ENCODE results near the gene OR2AT4. TPM values are rescaled to one million over a fixed set of nuclear protein-coding genes. Genes with fewer than 3 reads are reported as not detected.
"Not testable (repeated sequence)": the region's sequence is repeated elsewhere in the genome, so short reads cannot be mapped to it uniquely, and the experiment has no call there.

The OR2AT4 gene
- total RNA-seq, 1 donor from 2014 or later, result not detected

DNA sequence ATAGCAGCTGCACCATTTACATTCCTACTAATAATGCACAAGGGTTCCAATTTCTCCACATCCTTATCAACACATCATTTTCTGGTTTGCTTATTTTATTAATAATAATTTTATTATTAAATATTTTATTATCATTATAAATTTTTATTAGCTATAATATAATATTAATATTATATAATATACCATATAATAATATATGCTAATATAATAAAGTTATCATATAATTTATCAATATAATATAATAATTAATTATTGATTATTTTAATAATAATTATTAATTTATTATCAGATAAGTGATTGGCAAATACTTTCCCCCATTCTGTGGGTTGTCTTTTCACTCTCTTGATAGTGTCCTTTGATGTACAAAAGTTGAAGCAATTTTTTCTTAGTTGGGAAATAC lies 27.7 kb downstream of the OR2AT4 start:
- no peak for DNase-seq (ENCODE audit: low read depth in 2 of 2)

DNA sequence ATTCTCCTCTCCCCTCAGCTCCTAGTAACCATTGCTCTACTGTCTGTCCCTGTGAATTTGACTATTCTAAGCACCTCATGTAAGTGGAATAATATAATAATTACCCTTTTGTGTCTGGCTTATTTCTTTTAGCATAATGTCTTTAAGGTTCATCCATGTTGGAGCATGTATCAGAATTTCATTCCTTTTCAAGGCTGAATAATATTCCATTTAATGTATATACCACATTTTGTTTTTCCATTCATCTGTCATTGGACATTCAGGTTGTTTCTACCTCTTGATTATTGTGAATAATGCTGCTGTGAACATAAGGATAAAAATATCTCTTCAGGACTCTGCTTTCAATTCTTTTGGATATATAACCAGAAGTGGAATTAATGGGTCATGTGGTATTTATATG lies 28.1 kb downstream of the OR2AT4 start:
- no peak for DNase-seq (ENCODE audit: low read depth in 2 of 2)

DNA sequence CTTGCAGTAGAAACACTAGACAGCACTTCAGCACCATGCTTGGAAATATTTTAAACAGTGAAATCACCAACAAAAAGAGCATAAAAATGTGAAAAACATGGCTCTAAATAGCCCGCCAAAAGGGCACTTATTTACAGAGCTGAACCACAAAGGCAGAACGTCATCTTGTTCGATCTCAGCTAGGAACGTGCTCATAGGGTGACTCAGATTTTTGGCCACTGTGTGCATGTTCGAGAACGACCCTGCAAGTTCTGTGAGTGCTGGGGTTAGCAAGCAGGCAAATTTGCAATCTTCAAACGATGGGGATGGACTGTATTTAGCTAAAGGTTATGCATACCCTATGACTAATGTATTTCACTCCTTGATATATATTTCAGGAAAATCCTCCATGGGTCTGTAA lies 30.6 kb downstream of the OR2AT4 start:
- no peak for DNase-seq (ENCODE audit: low read depth in 2 of 2)

DNA sequence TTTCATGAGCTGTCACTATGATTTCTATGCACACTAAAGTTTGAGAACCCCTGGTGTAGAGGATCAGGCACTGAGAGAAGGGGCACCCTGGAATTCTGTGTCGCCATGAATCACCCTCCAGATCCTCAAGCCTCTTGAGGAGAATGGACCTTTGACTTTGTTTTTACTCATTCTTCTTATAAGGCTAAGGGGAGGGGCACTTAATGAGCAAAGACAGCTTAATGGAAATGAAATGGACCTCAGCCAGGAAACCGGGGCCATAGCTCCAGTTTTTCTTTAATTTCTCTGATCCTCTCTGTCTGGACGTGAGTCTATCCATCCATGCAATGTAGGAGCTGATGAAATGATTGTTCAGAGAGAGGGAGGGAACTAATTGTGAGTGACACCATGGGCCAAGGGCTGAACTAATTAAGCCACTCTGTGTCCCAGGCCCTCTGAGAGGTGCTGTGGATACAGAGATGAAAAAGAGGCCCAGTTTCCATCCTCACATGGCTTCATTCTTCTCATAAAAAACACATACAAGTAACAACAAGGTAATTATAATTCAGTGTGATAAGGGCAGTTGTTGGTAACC lies 32.8 kb downstream of the OR2AT4 start:
- no peak for DNase-seq (ENCODE audit: low read depth in 2 of 2)

DNA sequence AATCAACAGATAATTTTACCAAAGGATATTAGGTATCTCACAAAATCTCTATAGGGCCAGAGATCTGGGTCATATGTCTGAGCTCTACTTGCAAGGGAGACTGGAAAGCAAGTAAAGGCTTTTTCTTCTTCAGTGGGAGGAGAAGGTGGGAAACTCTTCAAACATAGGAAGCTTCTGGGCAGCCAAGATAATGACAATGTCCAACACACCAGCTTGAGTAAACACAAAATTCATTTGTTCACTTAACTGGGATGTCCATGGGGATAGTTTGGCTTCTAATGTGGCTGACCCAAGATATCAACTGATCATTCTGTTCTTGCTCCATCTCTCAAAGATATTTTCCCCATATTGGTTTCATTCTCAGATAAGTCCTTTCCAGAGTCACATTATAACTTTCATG lies 37.4 kb downstream of the OR2AT4 start:
- DNase-seq (ENCODE audit: low read depth in 2 of 2), result no peak

DNA sequence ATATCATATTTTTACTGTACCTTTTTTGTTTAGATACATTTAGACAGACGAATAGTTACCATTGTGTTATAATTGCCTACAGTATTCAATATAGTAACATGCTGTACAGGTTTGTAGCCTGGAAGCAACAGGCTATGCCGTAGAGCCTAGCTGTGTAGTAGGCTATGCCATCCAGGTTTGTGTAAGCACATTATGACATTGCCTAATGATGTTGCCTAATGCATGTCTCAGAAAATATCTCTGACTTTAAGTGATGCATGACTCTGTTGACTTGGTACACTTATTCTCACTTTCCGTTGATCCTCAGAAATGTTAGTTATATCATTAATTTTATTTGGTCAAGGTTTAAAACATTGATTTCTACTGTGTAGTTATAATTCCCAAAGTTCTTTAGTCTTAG lies 39.9 kb downstream of the OR2AT4 start:
- DNase-seq (ENCODE audit: low read depth in 2 of 2), result no peak

DNA sequence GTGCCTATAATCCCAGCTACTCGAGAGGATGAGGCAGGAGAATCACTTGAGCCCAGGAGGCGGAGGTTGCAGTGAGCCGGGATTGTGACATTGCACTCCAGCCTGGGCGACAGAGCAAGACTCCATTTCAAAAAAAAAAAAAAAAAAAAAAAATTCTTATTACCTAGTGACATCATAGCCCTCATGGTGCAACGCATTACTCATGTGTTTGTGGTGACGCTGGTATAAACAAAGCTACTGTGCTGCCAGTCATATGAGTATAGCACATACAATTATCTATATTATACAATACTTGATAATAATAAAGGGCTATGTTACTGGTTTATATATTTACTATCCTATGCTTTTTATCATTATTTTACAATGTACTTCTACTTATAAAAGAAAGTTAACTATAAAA lies 41.2 kb downstream of the OR2AT4 start:
- no peak for DNase-seq (ENCODE audit: low read depth in 2 of 2)

DNA sequence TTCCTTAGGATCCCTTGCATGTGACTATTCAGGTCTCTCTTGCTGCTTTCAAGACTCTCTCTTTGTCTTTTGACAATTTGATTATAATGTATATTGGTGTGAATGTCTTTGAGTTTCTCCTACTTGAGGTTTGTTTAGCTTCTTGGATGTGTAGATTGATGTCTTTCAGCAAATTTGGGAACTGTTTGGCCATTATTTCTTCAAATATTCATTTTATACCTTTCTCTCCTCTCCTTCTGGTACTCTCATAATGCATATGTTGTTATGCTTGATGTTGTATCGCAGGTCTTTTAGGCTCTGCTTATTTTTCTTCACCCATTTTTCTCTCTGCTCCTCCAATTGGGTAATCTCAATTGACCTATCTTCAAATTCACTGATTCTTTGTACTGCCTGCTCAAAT lies 44.2 kb downstream of the OR2AT4 start:
- DNase-seq (ENCODE audit: low read depth in 2 of 2), result no peak

DNA sequence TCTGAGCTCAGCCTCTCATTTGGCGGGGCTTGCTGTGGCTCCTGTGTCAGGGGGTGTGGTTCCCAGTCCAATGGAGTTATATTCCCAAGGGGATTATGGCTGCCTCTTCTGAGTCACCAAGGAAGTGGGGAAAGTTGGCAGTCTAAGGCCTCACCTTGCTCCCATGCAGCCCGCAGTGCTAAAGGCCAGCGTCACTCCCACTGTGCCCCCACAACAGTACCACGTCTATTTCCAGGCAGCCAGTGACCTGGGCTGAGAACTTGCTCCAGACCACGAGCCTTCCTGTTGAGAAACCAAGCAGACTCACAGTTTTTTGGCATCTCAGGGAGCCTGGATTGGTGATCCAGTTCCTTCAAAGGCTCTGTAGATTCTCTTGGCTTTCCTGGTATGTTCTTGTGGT lies 45.6 kb downstream of the OR2AT4 start:
- DNase-seq (ENCODE audit: low read depth in 2 of 2), result no peak

DNA sequence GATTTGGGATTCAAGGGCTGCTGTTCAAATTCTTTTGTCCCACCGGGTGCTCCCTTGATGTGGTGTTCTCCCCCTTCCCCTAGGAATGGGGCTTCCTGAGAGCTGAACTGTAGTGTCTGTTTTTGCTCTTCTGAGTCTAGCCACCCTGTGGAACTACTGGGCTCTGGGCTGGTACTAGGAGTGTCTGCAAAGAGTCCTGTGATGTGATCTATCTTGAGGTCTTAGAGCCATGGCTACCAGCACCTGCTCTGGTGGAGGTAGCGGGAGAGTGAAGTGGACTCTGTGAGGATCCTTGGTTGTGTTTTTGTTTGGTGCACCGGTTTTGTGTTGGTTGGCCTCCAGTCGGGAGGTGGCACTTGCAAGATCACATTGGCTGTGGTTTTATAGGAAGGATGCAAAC lies 46.2 kb downstream of the OR2AT4 start:
- no peak for DNase-seq (ENCODE audit: low read depth in 2 of 2)

DNA sequence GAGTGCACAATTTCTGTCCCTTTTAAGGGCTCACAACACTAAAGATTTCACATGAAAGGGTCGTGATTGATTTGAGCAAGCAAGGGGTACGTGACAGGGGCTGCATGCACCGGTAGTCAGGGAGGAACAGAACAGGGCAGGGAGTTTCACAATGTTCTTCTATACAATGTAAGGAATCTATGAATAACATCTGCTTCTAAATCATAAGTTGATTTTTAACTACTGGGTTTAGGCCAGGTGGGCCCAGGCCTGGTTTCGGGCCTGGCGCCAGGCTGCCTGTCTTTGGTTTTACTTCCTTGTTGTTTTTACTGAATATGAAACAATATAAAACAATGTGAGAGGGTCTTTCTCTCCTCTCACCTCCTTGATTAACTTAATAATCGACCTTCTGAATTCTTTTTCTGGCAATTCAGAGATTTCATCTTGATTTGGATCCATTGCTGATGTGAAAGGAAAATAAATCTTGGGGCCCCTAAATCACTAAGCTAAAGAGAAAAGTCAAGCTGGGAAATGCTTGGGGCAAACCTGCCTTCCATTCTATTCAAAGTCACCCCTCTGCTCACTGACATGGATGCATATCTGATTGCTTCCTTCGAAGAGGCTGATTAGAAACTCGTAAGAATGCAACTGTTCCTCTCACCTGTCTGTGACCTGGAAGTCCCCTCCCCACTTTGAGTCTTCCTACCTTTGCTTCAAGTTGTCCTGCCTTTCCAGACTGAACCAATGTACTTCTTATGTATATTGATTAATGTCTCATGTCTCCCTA lies 47.0 kb downstream of the OR2AT4 start:
- not testable (repeated sequence) for DNase-seq (ENCODE audit: low read depth in 2 of 2)

DNA sequence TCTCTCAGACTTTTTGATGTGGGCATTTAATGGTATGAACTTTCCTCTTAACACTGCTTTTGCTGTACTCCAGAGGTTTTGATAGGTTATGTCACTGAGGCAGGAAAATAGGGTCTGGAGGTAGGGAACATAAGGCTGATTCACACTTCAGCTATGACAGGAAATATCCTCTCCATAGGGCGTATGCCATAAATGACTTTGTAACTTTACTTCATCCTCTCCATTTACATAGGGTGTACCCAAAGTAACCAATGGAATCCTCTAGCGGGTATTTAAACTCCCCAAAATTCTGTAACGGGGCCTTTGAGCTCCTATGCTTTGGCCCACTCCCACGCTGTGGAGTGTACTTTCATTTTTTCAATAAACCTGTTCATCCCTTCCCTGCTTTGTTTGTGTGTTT lies 49.5 kb downstream of the OR2AT4 start:
- no peak for DNase-seq (ENCODE audit: low read depth in 2 of 2)

DNA sequence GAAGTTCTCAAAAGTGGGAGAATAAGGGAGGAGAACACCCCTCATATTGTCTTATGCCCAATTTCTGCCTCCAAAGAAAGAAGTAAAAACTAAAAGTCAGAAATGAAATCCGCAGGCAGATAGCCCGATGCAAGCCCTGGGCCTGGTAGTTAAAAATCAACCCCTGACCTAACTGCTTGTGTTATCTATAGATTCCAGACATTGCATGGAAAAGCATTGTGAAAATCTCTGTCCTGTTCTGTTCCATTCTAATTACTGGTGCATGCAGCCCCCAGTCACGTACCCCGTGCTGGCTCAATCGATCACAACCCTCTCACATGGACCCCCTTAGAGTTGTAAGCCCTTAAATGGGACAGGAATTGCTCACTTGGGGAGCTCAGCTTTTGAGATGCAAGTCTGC lies 50.0 kb downstream of the OR2AT4 start:
- not testable (repeated sequence) for DNase-seq (ENCODE audit: low read depth in 2 of 2)

DNA sequence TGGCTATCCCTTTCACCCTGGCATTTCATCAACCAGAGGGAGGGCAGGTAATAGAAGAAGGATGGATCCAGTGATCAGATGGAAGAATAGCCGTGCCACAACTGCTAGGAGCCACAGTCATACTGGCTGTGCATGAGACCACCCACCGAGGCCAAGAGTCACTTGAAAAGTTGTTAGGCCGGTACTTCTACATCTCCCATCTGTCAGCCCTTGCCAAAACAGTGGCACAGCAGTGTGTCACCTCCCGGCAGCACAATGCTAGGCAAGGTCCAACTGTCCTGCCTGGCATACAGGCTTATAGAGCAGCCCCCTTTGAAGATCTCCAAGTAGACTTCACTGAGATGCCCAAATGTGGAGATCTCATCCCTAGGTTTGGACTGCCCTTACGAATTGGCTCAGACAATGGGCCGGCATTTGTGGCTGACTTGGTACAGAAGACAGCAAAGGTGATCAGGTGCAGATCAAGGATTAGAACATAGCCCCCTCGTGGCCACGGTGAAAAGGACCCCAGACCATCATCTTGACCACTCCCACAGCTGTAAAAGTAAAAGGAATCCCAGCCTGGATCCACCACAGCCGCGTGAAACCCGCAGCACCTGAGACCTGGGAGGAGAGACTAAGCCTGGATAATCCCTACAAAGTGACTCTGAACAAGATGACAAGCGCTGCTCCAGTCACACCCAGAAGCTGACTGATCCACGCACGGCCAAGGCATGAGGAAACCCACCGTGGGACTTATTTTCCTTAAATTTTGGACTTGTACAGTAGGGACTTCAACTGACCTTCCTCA lies 52.1 kb downstream of the OR2AT4 start:
- DNase-seq (ENCODE audit: low read depth in 2 of 2), result not testable (repeated sequence)

DNA sequence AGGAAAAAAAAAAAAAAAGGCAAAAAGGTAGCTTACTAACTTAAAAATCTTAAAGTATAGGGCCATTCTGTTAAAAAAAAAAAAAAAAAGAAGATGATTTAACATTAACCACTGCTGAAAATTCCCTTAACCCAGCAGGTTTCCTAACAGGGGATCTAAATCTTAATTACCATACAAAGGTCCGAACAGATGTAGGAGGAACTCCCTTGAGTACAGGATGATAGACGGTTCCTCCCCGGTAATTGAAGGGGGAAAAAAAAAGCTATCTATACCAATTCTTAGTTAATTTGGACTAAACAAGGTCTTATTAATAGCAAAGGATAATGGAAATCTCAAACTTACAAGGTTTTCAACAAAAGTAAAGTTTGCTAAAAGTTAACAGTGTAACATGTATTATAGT lies 54.9 kb downstream of the OR2AT4 start:
- DNase-seq (ENCODE audit: low read depth in 2 of 2), result not testable (repeated sequence)

DNA sequence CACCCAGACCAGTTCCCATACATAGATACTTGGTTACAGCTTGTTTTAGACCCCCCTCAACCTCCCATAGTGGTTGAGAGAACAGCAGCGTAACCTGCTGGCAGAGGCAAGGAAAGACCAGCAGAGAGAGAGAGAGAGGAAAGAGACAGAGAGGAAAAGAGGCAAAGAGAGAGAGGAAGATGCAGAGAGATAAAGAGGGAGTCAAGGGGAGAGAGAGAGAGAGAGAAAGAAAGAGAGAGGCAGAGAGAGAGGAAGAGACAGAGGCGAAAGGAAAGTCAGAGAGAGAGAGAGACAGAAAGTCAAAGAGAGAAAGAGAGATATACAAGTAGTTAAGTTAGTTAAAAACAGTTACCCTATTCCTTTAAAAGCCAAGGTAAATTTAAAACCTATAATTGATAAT lies 55.4 kb downstream of the OR2AT4 start:
- no peak for DNase-seq (ENCODE audit: low read depth in 2 of 2)

DNA sequence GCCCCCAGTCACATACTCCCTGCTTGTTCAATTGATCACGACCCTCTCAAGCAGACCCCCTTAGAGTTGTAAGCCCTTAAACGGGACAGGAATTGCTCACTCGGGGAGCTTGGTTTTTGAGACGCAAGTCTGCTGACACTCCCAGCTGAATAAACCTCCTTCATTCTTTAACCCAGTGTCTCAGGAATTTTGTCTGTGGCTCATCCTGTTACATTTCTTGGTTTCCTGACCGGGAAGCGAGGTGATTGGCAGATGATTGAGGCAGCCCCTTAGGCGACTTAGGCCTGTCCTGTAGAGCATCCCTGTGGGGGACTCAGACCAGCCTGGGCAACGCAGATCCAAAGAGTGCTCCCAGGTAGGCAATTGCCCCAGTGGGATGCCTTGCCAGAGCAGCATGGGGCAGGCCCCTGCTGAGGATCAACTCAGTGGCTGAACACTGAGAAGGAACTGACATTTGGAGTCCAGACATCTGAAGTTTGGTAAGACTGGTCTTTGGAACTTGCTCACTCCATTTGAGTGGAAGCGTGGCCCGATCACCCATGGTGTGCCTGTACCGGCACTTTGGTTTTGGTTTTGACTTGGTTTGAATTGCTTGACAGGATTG lies 56.4 kb downstream of the OR2AT4 start:
- no peak for DNase-seq (ENCODE audit: low read depth in 2 of 2)

DNA sequence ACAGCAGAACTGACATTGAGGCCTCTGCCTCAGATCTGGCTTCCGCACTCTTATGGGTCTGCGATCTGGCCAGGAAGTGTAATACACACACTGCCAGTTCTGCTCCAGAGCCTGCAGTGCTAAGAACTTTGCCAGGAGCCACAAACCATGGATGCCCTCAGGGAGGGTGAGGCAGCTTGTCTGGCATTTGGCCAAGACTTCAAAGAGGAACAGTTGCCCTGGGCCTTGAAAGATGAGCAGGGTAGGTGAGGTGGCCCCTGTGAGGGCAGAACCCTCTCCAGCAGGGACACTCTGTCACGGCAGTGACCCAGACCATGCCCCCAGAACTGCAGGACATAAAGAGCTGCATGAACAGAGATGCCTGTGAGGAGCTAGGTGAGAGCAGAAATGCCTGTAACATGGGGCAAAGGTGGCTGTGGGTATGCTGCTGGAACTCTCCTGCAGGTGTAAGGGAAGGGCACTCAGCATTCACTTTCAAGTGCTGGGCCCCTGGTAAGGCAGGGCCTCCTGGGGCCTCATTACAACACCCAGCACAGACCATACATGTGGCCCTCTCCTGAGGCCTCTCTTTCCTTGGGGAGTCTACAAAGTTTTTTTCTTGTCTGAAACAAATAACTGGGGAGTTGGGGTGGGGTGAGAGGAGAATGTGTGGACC lies 60.6 kb downstream of the OR2AT4 start:
- no peak for DNase-seq (ENCODE audit: low read depth in 2 of 2)

DNA sequence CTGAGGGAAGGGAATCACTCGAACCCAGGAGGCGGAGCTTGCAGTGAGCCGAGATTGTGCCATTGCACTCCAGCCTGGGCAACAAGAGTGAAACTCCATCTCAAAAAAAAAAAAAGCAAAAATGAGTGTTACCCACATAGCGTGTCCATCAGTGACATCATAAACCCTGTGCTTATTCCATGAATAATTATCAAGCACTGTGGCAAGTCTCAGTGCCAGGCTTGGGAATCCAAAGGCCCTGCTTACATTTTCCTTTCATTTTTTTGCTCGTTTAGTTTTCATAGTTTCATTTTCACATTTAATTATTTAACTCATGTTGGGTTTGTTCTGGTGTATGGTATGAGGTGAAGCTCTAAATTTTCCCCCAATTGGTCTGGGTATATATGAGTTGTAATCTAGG lies 61.4 kb downstream of the OR2AT4 start:
- DNase-seq (ENCODE audit: low read depth in 2 of 2), result no peak

DNA sequence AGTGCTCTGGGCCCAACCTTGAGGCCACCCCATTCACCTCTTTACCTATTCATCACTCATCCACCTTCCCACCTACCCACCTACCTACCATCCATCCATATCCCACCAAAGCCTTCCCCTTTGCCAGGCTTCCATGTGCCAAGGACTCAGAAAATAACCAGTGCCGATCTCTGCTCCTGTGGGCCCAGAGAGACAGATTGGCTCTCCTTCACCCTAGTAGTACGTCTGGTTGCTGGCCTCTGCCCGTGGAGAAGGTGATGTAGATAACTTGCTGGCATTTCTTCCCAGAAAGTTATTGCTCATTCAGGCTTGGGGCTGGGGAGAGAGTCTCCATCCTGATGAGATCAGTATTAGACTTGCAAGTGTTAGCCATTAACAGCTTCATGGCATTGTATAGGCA lies 62.8 kb downstream of the OR2AT4 start:
- DNase-seq (ENCODE audit: low read depth in 2 of 2), result no peak

DNA sequence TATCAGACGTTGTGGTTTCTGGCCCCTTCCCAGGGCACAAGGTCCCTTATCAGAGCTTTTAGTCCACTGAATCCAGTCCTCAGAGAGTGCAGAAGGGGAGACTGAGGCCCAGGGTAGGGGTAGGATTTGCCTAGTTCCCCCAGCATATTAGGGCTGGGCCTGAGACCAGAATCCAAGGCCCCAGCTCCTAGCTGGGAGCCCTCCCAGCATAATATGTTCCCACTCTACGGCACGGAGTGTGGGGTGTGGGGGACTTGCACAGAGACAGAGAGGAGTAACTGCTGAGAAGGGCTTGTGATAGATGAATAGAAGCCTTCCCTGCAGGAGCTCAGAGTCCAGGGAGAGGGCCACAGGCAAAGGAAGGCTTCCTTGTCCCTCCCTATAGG lies 64.1 kb downstream of the OR2AT4 start:
- DNase-seq (ENCODE audit: low read depth in 2 of 2), result no peak
